GM18517 (cell line): Measurements from ENCODE around the gene PODN.

ENCODE experiments used
- ATAC-seq: cut with Tn5 transposase; IDR thresholded peaks from one replicate; pipeline ENCODE4 v1.9.1; 2021; ENCODE audit warnings: mild to moderate bottlenecking, moderate library complexity; ENCODE audit not compliant: unreplicated experiment

PODN gene

DNA sequence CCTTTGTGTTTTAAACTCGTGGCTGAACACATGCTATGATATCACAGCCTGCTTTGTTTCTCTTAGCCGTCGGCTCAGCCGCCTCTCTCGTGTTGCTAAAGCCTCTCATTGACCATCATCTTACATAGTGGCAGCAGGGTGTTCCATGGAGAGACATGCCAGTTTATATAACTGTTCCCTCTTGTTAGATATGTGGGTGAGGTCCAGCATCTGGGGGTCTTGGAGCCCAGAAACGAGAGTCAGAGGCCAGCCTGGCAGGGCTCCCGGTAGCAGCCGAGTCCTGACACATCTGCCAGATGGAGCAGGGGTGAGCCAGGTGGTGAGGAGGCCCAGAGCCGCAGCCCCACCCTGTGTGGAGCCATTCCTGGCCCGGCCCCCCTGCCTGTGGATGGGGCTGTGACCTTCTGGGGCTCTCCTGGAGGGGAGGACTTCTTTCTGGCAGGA lies 11.9 kb downstream of the PODN start:
- no peak for ATAC-seq

DNA sequence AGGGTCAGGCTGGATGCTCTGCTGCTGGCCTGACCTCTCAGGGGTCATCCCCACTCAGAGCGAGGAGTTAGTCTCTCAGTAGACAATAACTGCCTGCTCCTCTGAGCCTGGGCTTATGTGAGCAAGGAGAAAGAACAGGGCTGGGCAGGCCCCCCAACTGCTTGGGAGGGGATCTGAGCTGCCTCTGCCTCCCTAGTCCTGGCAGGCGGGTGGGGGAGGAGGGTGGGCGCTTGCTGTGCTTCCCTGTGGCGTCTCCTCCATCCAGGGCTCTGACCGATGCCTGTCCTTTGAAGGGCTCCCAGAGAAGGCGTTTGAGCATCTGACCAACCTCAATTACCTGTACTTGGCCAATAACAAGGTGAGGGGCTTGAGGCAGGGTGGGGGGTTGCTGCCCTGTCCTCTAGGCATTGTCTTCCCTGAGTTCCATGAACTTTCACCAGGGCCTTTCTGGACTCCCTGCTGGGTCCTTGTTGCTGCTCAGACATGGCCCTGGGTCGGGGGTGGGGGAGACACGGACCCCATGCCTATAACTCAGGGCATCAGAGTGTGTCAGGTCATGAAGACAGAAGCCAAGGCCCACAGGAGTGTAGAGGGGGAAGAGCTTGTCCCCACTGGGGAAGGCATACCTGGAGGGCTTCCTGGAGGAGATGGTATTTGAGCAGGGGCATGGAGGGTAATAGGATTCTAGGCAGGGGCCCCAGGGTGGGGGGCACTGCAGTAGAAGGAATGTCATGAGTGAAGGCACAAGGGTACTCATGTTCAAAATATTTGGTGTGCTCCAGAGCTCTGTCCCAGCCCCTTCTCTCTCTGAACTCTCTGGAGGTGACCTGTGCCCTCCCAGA lies 12.5 kb downstream of the PODN start:
- no peak for ATAC-seq

DNA sequence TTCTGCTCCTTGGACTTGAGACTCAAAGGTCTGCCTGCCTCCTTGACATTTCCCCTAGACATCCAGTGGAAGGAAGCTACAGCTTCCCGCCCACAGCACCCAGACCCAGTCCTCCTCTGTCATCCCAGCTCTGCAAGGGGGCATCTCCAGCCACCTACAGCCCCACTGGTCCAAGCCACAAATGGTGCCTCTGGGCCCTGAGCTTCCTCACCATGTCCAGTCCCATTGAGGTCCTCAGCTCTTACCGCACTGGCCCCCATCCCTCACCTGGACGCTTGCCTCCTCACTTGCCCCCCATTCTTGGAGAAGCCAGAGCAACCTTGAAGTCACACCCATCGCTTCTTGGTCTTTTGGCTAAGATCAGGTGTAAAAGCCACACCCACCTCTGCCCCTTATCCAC lies 13.2 kb downstream of the PODN start:
- no peak for ATAC-seq

DNA sequence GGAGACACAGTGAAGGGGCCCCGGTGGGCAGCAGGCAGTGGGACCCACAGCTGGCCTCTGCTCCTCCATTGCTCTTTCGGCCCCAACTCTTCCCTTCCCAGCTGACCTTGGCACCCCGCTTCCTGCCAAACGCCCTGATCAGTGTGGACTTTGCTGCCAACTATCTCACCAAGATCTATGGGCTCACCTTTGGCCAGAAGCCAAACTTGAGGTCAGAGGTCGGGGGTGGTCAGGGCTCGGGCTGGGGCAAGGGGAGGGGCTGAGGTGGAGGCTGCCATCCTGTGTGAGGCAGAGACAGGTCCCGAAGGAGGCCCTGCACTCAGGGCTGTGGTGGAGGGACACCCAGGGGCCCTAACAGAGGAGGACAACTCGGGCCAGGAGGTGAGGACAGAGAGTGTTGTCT lies 13.7 kb downstream of the PODN start:
- no peak for ATAC-seq

DNA sequence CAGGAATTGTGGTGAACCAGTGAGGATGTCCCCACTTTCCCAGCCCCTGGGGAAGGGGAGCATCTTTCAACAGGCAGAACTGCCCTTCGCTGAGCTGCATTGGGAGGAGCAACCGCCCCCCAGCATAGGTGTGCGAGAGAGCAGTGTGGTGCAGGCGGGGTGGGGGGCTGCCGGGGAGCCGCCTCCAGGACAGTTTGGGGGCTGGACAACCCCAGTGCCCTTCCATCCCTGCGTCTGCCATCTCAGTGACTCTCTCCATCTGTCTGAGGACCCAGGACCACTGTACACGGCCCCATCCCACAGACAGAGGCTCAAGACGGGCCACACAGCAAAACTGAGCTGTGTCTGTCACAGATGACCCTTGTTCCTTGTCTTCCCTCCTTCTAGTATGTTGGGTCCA lies 14.2 kb downstream of the PODN start:
- ATAC-seq: no peak

DNA sequence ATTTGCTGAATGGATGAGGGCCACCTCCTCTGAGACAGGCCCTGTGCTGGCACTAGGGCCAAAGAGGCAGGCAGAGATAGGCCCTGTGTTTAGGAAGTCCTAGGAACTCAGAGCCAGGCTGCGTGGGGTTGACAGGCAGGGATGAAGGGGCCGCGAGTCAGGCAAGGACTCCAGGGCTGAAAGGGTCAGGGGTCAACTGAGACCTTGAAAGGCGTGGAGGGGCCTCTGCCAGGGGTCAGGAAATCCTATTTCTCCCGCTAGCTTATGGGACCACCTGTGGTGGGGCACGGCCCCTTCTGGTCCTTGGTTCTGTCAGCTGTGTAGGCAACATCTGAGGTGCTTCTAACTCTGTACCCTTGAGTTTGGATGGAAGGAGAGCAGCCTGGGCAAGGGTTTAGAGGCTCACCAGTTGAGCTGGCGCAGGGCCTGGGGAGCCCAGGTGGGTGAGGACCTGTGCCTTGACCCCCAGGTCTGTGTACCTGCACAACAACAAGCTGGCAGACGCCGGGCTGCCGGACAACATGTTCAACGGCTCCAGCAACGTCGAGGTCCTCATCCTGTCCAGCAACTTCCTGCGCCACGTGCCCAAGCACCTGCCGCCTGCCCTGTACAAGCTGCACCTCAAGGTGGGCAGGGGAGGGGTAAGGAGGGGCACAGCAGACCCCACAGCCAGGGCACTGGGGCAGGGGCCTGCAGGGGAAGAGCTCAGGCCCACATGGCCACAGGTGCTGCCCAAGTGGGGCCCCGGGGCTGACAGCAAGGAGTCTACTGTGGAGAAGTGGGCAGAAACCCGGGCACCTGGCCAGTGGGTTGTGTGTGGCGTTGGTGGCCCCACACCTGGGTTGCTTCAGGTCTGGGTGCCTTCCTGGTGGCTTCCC lies 14.9 kb downstream of the PODN start:
- ATAC-seq: no peak

DNA sequence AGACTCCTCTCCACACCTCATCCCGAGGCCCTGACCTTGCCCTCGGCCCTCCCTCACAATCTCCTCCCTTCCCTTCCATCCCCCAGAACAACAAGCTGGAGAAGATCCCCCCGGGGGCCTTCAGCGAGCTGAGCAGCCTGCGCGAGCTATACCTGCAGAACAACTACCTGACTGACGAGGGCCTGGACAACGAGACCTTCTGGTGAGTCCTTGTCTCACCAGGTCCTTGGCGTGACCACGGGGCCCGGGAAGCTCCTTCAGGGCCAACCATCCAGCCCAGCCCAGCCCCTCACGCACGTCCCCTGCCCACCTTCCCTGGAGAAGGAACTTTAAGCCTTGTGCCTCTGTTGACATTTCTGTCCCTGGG lies 15.6 kb downstream of the PODN start:
- ATAC-seq: no peak

DNA sequence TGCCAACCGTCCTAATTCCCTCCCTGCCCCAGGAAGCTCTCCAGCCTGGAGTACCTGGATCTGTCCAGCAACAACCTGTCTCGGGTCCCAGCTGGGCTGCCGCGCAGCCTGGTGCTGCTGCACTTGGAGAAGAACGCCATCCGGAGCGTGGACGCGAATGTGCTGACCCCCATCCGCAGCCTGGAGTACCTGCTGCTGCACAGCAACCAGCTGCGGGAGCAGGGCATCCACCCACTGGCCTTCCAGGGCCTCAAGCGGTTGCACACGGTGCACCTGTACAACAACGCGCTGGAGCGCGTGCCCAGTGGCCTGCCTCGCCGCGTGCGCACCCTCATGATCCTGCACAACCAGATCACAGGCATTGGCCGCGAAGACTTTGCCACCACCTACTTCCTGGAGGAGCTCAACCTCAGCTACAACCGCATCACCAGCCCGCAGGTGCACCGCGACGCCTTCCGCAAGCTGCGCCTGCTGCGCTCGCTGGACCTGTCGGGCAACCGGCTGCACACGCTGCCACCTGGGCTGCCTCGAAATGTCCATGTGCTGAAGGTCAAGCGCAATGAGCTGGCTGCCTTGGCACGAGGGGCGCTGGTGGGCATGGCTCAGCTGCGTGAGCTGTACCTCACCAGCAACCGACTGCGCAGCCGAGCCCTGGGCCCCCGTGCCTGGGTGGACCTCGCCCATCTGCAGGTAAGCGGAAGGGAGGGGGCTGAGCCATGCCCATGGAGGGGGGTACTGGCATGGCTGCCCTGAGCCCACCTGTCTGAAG lies 16.5 kb downstream of the PODN start:
- no peak for ATAC-seq

DNA sequence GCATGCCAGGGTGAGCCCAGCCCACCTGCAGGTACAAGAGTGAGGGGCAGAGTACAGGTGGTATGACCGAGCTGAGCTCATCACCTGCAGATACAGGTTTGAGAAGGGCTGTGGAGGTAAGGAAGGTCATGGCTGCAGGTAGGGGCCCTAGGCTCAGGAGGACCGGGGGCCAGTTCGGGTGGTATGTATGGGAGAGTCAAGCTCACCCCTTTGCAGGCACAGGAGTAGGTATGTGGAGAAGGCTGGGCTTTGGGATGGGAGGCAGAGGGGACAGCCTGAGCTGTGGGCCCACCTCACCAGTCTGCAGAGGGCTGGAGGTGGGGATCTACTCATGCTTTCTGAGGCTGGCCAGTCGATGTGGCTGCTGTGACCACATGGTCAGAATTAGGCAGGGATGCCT lies 17.2 kb downstream of the PODN start:
- no peak for ATAC-seq

DNA sequence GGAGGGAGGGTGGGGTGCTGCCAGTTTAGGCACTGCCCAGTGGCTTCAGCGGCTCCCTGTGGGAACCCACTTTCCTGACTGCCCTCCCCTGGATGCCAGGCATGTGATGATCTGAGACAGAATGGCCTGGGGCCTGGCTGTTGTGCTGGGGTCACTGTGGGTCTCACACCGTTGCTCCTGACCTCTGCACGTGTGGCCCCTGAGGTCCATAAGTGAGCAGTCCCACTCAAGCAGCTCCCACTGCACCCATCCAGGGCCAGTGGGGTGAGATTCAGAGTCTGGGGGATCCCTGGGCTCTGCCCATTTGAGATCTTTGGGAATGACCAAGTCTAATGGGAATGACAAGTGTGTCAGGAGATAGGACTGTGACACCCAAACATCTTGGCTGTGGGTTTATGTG lies 18.0 kb downstream of the PODN start:
- no peak for ATAC-seq

DNA sequence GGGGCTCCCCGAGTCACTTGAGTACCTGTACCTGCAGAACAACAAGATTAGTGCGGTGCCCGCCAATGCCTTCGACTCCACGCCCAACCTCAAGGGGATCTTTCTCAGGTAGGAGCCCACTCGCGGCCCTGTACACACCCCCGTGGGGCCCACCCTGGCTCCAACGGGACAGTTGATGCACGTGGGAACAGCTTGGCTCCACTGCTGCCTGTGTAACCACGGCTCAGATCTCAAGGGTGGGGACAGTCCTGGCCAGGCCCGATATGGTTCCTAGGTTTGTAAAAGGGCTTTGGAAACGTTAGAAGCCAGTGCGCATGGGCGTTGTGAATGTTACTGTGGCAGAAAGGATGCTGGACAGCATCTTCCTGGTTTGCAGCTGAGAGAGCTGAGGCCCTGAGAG lies 18.8 kb downstream of the PODN start:
- no peak for ATAC-seq

DNA sequence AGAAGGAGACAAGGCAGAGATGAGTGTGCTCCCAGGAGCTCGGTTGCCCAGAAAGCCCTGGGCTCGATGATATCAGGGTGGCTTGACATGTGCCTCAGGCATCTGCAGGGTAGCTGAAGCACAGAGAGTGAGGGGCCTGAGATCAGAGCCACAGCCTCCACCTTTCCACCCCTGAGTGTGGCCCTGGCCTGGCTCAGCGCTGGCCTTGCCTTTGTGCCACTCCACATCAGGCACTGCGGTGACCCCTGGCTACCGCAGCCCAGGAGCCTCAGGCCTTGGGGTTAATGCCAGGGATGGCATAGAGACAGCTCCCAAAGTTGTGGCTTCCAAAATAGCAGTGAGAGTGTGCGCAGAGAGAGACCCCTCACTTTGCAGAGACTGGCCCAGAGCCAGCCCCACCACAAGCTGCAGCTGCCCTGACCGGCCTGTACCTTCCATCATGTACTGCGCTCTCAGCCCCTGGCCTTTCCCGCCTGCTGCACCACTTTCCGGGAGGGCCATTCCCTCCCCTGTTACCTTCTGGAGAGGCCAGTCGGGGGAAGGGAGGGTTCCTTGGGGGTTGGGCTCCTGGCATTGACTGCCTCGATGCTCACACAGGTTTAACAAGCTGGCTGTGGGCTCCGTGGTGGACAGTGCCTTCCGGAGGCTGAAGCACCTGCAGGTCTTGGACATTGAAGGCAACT lies 19.5 kb downstream of the PODN start:
- no peak for ATAC-seq

DNA sequence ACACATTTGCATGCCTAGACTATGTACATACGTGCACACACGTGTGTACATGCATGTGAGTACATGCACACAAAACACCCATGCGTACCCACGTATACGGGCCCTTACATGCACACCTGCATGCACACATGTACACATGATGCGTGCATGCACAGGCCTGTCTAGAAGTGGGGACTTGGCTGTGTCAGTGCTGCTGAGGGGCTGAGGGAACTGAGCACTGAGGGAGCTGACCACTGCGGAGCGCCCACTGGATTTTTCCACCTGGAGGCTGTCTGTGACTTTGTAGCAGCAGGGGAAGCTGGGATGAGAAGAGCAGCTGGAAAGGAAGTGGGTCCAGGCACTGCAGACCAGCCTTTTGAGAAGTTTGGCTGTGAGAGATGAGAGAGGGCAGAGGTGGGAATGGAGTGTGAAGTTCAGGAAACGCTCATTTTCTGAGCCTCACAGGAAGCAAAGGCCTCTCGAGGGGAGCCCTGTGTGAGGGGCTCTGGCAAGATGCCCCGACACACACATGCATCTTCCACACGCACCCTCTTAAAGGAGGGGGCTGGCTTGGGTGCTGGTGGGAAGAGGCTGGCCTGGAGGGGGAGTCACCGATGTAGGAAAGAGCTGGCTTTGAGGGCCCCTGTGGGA lies 20.9 kb downstream of the PODN start:
- no peak for ATAC-seq

DNA sequence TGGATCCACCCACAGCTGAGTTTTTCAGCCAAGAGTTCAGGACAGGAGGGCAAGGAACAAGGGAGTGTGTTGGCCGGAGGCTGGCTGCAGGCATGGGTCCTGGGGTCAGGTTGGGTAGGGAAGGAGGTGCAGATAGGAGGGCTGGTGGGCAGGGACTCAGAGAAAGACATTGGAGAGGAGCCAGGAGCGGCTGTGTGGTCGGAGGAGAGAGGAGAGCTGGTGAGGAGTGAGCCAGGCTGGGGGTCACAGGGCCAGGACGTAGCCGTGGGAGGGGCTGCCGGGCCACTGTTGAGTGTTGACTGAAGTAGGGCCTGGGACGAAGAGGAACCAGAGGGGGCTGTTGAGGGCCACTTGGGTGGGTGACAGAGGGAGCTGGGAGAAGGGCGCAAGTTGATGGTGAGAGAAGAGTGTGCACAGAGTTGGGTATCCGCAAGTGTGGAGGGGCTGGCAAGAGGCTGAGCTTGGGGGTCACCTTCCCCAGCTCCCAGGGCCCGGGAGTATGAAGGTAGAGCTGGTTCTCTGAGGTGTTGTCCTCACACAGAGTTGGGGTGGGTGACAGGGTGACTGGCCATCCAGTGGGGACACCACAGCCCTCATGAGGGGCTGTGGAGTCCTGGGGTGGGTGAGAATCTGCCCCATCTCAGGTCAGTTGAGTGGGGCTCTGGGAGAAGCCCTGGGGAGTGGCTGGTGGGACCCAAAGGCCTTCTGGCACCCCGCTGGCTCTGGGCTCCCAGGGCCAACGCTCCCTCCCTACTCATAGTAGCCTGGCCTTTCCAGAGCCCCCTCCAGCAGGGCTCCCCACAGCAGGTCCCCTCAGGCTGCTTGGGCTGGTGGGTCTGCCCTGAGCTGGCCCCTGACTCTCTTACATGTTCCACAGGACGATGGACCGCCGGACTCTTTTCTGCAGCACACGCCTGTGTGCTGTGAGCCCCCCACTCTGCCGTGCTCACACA lies 21.9 kb downstream of the PODN start:
- ATAC-seq: no peak

DNA sequence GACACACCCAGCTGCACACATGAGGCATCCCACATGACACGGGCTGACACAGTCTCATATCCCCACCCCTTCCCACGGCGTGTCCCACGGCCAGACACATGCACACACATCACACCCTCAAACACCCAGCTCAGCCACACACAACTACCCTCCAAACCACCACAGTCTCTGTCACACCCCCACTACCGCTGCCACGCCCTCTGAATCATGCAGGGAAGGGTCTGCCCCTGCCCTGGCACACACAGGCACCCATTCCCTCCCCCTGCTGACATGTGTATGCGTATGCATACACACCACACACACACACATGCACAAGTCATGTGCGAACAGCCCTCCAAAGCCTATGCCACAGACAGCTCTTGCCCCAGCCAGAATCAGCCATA lies 22.6 kb downstream of the PODN start:
- ATAC-seq: no peak

DNA sequence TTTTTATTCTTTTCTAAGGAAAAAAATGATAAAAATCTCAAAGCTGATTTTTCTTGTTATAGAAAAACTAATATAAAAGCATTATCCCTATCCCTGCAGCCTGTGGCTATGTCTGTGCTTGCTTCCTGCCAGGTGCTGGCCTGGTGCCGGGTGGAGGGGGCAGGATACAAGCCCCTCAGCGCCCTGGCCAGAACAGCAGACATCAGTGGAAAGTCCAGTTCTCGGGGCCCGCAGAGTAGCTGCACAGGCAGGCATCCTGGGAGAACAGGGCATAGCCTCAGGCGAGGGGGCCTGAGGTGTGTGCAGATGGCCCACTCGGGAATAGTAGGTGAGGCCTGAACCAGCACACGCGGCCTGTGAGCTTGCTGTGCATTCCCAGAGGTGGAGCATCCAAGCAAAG lies 23.4 kb downstream of the PODN start:
- ATAC-seq: no peak

DNA sequence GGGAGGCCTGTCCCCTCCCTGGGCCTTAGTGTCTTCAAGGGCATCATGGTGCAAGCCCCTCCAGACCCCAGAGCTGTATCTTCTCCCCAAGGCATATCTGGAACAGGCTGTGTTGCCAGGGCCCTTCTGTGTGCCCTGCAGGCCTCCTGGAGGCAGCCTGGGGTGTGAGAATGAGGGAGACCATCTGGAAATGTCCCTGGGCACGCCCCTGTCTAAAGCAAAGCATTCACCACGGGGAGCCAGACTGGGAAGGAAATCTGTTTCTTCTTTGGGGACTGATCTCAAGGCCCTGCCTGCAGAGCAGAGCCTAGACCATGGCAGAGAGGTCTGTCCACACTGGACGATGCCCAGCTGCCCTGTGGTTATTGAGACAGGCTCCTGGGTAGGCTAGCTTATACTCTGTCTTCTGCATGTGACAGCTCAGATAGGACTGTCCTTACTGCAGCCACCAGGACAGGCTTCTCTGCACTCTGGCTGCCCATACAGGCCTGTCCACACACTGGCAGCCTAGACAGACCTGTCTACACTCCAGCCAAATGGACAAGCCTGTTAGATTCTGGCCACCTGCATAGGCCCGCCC lies 24.6 kb downstream of the PODN start:
- no peak for ATAC-seq

DNA sequence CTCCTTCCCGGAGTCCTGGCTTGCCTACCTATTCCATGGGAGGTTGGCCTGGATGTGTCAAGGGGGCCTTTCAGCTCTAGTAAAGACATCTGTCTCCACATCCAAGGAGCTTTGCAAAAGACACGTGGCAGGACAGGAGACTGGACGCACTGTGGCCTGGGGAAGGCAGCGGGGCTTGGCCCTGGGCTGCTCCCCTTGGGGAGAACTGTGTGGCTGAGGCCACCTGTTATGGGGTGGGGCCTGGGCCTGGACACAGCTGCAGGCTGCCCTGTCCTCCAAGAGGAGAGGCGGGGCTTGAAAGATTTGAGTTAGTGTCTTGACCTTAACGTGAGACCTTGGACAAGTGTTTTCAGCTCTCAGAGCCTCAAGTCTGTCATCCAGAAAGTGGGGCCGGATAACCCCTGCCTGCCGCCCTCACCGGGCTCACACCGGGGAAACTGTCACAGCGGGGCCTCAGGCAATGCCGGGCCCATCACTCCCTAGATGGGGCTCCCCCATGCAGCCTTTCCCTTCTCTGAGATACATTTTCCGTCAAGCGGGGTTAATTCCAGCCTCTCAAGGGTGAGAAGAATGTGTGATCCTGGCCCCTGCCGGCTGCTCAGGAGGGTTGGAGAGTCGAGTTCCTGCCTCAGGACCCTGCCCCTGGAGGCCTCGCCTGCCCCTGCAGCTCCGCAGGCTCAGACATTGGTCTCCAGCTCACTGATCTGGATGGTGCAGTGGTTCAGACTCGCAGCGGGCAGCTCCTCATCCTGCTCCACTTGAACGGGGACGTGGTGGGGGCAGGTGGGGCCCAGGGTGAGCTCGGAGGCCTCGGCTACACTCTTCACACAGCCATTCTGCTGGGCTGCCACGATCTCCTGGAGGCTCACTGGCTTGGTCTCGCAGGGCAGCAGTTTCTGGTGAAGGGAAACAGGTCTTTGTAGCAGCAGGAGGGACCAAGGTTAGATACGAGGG lies 25.6 kb downstream of the PODN start:
- no peak for ATAC-seq
